HG02798 (cell line): ENCODE data around the gene TRABD.

Source experiments
- ATAC-seq: cut with Tn5 transposase; IDR thresholded peaks from one replicate; pipeline ENCODE4 v1.9.1; 2021; ENCODE audit warnings: mild to moderate bottlenecking; ENCODE audit not compliant: unreplicated experiment, poor library complexity

Gene TRABD

GRCh38 chr22:50229370-50229769 is 43.7 kb downstream of the TRABD start:
- ATAC-seq, result no peak

GRCh38 chr22:50232481-50233151 is 46.9 kb downstream of the TRABD start:
- no peak for ATAC-seq

- ATAC-seq, result no peak
These were observed 47.5 kb downstream of the TRABD start for GRCh38 chr22:50233223-50233622.

GRCh38 chr22:50236731-50237409 is 51.2 kb downstream of the TRABD start:
- no peak for ATAC-seq

DNA sequence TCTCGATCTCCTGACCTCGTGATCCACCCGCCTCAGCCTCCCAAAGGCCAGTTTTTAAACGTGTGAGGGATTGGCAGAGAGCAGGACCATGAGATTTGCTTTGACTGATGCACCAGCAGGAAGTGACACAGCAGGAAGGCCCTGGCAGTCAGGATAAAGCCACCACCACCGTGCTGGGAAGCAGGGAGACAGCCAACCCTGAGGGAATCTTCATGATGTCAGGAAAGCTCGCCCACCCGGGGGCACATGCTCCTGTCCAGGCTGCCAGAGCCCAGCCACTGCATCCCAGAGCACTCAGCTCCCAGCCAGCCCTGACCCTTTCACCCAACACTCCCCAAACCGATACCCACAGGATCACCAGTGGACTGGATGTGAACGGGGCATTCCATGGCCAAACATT is 53.0 kb downstream of the TRABD start:
- ATAC-seq, result no peak

GRCh38 chr22:50242406-50242949 is 56.8 kb downstream of the TRABD start:
- no peak for ATAC-seq

DNA sequence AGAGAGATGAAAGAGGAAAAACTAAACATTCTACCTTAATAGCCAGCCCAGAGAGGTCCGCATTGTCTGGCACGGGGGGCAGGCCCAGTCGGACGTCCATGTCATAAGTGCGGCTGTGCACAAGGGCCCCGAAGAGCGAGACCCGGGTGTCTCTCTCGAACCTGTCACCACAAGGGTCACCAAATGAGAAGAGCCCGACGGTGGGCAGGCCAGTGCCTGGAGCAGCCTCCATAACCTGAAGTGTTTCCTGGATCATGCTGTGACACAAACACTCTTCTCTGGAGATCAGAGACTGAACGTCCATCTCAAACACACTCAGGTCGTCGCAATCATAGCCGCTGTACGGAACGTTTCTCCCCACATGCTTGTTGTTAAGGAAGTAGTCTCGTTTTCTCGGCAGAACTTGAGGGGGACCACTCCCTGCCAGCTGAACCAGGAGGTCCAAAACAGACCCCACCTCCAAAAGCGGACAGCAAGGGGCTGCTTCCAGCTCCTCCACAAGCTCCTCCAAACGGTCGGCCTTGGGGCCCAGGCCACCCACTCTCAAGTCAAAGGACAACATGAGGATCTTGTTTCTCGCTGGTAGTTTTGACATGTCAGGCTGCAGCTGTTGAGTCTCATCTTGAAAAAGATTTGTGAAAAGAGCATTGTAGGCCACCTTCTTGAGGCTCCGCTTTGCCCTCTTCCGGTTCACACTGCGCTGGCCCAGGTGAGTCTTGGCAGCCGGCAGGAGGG is 58.1 kb downstream of the TRABD start:
- ATAC-seq, result no peak

DNA sequence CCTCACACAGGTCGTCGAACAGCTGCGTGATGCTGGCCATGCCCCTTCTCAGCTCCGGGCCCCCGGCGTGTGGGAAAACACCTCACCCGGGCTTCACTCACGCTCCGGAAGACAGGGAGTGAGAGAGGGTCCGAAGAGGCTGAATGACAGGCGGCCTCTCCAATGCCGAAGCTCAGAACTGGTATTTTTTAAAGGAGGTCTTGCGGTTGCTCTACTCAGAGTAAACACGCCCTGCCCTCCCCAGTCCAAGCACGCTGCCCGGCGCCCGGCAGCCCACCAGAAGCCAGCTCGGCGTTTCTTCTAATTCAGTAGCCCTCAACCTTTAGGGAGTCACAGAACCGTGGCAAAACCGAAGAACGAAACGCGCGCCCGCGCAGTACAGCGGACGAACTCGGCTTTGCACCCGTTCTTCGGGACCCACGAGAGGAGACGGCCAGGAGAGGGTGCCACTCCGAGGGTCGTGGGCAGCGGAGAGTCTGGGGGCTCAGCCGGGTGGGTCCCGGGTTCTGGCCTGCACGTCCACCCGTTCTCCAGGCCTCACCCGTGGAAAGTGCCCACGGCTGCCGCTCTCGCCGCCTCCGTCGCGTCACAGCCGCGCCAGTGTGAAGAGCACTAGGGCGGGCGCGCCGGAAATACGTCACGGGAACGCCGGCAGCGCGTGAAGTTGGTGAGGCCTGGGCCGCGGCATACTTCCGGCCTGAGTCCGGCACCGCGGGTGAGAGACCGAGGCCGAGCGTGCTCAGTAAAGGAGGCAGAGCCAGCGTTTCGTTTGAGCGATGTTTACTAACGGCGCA is 58.9 kb downstream of the TRABD start, which contains the start of gene TUBGCP6:
TSS of gene TUBGCP6 (minus strand) at position 604 of the 794 bp plus-strand sequence. CDS start at position 40, 564 bp downstream.
- peak; percentile 82 for ATAC-seq

GRCh38 chr22:50245214-50246072 is 59.7 kb downstream of the TRABD start:
- ATAC-seq, result peak; percentile 3

- ATAC-seq, result no peak
These were observed 60.8 kb downstream of the TRABD start for GRCh38 chr22:50246242-50247175.

- no peak for ATAC-seq
These were observed 62.0 kb downstream of the TRABD start for GRCh38 chr22:50247748-50248147.

DNA sequence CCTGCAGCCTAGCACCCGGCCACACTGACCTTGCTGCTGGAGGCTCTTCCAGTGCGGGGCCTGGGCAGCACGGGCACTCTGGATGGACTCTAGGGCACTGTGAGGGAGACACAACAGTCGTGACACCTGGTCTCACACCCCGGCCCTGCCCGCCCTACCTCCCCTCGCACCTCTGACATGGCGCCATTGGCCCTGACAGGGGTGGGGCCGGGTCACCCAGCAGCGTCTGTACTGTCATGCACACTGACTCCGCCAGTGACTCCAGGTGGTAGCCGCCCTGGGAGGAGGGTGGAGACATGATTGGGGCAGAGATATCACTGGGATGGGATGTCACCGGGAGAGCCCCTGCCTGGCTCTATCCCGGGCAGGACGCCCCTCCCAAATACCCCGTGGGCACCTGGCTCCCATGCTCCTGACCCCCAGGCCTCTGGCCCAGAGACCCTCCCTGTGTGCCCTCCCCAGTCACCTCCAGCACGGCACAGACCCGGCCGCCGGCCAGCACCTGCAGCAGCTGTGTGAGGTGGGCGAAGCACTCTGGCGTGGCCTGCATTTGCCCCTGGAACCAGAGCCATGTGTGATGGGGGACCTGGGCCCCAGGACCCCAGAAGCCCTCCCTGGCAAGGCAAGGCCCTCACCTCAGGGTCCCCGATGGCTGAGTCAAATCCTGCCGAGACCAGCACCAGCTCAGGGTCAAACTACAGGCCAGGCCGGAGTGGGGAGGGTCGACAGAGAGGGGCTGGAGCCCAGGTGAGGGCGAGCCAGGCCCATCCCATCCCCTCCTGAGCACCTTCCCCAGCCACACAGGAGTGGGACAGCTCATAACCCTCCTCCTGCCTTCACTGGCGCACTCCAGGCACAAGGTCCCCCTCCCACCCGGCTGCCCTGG is 62.7 kb downstream of the TRABD start:
- no peak for ATAC-seq
